HG02610 (cell line): ENCODE results near the gene UMOD.
"Not testable (repeated sequence)": the region's sequence is repeated elsewhere in the genome, so short reads cannot be mapped to it uniquely, and the experiment has no call there.

Experiments used
- ATAC-seq: cut with Tn5 transposase; IDR thresholded peaks from one replicate; pipeline ENCODE4 v1.9.1; 2021; ENCODE audit warnings: mild to moderate bottlenecking, moderate library complexity; ENCODE audit not compliant: unreplicated experiment

The UMOD gene

DNA sequence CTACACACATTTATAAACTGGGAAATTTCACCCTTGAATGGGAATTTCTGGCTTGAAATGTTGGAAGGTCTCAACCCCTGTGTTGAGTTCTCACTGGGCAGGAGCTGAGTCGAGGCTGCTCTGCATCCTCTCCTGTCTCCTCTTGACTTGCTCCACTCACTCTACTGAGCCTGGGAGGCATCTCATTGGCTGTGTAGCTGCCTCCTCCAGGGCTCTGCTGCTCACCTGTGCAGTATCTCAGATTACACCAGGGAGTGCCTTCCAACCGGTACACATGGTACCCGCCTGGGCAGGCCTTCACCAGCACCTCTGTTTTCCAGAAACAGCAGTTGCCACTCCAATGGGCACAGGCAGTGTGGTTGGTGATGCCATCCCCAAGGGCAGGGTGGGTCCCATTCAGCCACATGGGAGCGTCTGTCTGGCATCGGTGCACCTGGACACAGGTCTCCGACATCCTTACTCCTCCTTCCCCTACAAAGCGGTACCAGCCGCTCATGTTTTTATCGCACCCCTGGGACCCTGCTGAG lies 28.9 kb downstream of the UMOD start:
- ATAC-seq: no peak

DNA sequence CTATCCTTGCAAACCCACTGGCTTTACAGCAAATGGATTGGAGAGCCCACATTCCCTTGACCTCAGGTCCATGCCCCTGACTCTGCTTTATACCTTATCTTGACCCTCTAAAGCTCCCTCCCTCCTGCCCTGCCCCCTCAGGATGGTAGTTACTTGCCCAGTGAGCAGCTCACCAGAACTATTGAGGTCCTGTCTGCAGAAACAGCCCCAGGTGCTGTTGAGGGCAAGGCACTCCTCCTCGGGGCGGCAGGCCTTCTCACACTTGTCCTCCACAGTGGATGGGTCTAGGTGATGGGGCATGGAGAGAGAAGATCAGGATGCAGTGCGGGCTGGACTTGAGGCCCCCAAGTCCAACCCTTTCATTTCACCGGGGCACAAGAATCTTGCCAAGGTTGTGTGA lies 29.8 kb downstream of the UMOD start:
- no peak for ATAC-seq

DNA sequence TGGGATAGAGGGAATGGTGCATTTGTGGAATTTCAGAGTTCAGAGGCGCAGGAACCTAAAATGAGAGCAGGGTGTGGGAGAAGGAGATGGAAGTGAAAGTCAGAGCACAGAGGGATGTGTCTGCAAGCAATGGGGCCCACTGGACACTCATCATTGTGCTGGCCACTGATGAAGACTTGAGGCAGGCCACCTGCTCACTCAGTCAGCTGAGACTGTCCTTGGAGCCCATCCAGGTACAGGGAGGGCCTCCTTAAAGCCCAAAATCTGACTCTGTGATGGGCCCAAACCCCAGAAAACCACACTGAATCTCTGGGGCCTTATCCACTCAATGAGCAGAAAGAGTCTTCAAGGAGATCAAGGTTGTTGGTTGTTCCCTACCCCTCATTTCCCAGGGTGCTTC lies 30.8 kb downstream of the UMOD start:
- ATAC-seq: no peak

DNA sequence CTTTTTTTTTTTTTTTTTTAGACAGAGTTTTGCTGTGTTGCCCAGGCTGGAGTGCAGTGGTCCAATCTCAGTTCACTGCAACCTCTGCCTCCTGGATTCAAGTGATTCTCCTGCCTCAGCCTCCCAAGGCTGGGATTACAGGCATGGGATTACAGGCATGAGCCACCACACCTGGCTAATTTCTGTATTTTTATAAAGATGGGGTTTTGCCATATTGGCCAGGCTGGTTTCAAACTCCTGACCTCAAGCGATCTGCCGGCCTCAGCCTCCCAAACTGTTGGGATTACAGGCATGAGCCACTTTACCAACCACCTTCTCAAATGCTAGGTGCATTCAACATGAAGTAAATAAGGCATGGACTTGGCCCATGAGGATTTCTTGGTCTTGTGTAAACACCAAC lies 31.5 kb downstream of the UMOD start:
- ATAC-seq: not testable (repeated sequence)

DNA sequence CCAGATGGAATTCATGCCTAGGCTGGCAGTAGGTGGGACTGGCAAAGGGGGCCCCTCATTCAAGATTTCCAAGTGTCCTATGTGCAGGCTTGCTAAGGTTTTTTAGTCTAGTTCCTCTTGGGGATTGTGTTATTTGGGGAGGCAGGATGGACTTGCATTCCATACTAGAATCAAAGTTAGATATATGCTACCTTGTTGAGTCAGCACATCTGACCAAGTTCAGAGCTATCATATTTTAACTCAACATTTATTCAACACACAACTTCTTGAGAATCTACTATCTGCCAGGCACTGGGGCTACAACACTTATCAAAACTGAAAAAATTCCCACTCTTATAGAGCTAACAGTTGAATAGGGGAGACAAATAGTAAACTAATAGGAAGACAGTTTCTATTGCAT lies 31.9 kb downstream of the UMOD start:
- ATAC-seq: no peak

DNA sequence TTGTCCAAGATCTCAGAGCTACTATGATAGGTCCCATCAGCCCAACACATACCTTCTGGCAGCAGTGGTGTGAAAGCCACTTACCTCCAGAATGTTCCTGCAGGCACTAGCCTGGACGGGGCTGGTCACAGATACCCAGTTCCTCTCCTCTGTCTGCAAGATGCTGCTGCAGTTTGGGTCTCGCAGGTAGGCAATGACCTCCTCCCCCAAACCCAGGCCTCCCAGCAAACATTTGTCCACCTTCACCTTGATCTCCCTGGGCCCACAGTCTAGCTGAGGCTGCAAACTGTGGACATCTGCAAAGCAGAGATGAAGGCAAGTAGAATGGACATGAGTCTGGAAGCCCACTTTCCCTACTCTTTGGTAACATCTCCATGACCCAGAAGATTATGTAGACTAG lies 32.3 kb downstream of the UMOD start:
- no peak for ATAC-seq

DNA sequence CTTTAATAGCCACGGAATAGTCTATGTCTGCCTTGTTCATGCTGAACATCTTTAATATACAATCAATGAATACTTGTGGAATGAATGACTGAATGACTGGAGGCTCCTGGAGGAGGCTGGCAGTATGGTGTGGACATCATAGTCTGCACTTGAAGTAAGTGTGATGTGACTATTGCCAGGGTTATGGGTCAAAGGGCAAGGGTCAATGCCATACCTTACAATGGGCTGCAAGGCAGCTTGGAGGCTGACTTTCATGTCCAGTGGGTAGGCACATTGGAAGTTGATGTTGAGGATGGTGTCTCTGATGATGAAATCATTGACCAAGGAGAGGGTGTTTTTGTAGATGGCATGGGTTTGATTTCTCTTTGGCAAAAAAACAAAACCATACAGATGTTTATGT lies 33.1 kb downstream of the UMOD start:
- no peak for ATAC-seq

DNA sequence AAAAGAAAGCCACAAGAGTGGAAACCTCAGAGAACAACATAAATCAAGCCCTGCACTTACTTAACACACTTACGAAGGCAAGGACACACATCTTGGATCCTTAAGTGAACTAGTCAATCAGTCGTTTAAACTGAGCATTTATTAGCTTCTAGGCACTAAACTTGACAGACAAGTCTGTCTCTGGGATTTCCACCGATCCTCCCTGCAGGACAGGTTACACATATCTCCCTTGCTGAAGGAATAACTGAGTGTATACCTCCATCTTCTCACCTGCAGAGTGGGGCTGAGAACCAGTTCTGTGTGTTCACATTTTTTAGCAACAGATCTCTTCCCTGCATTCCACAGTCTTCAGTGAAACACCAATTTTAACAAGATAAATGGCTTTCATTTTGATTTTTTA lies 34.1 kb downstream of the UMOD start:
- no peak for ATAC-seq

DNA sequence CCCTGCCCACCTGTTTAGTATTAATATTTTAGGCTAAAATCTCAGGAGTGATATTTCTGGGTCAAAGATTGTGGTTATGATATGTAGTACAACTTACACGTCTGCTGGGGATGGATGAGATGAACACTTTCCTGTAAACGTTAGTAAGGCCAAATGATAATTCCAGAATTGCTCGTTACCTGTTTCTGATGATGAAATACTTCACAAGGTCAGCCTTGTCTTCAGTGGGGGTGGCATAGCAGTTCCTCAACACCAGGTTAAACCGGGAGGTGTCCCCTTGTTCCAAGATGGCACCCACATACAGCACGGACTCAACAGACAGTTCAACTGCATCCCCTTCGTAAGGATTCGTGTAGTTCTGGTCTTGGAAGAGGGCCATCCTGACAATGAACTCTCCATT lies 34.5 kb downstream of the UMOD start:
- ATAC-seq: no peak

DNA sequence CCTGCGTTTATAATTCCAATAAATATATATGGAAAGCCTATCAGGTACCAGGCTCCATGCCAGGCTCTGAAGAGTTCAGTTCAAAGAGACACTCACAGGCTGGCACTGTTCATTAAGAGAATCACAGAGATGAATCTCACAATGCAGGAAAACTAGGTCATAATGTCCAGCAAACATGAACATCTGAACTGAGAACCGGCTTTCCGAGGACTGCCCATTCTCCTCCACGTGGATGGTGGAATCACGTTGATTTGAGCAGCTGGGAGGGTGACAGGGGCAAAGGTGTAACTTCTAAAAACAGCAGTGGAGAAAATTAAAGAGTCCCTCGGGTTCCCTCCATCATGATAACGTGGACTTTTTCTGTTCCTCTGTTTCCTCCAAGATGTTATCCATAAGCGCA lies 35.4 kb downstream of the UMOD start:
- ATAC-seq: no peak

DNA sequence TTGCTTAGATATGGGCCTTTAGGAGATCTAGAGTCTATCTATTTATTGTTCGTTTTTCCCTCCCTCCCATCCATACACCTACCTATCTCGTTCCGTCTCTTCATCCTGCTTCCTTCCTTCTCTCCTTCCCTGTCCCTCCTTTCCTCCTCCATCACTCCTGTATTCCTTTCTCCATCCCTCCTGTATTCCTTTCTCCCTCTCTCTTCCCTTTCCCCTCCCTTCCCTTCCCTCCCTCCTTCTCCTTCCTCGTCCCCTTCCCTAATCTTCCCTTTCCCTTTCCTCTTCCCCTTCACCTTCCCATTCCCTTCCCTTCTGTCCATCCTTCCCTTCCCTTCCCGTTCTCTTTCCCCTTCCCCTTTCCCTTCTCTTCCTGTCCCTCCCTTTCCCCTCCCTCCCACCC lies 35.8 kb downstream of the UMOD start:
- ATAC-seq: no peak

DNA sequence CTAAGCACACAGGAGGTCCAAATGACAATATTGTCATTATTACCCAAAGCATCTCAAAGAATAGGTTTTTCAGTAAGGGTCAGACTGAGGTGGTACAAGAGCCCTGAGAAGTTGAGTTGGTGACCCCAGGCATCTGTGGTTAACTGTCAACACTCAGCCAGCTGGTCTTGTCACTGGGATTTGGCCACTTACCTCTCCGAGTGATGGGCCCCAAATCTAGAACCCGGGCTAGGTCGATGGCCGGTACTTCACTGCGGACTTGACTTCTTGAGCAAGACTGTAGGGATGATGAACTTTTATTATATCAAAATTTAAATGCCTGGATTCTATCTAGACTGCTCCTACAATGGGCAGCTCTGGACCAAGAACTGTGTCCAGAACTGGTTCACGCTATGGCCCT lies 36.8 kb downstream of the UMOD start:
- no peak for ATAC-seq

DNA sequence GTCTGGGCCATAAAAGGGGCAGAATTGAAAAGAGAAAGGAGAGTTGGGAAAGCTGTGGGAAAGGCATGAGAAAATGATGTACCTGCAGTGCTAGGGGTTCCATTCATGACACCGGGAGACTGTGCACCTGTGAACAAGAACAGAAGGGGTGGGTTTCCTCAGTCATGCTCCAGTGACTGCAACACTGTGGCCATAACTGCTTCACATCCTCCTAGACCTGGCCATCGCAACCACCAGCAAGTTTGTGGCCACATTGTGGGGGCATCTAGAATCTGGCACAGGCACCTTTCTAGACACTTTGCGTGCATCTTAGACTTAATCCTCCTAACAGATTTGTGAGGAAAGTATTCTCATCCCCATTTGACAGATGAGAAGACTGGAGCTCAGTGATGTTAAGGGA lies 37.9 kb downstream of the UMOD start:
- no peak for ATAC-seq

DNA sequence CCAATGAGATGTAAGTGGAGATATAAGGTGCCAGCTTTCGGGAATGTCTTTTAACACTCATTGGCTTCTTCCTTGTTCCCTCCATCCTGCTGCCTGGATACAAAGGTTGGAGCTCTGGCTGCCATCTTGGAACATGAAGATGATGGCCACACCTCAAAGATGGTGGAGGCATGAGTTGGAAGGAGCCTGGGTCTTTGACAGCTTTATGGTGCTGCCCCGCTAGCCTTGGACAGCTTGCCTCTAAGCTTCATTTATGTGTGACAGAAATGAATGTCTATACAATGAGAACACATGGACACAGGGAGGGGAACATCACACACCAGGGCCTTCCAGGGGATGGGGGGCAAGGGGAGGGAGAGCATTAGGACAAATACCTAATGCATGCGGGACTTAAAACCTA lies 38.8 kb downstream of the UMOD start:
- ATAC-seq: no peak

DNA sequence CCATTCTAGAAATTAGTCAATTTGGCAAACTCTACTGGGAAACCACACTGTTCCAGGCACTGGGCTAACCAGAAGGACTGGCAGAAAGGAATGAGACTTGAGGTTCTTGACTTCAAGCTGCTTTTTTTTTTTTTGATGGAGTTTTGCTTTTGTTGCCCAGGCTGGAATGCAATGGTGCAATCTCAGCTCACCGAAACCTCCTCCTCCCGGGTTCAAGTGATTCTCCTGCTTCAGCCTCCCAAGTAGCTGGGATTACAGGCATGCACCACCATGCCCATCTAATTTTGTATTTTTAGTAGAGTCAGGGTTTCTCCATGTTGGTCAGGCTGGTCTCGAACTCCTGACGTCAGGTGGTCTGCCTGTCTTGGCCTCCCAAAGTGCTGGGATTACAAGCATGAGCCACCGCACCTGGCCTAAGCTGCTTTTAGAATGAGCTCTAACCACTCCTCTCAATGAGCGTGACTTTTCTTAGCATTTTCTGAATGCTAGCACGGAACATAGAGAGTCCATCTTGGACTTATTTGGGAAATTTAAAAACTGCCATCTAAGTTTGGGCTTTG lies 39.9 kb downstream of the UMOD start:
- not testable (repeated sequence) for ATAC-seq

DNA sequence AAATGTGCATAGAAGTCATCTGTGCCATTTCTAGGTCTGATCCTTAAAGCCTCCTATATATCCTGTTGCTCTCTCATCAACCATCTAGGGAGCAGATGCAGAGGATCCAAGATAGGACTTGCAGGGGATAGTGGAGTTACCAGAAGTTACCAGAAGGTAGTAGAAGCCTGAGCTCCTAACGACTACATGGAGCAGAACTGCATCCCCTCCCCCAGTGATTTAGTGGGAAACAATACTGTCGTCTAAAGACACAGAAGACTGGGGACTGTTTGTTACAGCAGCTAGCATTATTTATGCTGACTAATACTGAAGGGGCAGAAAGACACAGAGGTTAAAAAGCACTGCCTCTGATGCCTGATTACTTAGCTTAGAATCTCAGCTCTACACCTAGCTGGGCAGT lies 41.0 kb downstream of the UMOD start:
- no peak for ATAC-seq

DNA sequence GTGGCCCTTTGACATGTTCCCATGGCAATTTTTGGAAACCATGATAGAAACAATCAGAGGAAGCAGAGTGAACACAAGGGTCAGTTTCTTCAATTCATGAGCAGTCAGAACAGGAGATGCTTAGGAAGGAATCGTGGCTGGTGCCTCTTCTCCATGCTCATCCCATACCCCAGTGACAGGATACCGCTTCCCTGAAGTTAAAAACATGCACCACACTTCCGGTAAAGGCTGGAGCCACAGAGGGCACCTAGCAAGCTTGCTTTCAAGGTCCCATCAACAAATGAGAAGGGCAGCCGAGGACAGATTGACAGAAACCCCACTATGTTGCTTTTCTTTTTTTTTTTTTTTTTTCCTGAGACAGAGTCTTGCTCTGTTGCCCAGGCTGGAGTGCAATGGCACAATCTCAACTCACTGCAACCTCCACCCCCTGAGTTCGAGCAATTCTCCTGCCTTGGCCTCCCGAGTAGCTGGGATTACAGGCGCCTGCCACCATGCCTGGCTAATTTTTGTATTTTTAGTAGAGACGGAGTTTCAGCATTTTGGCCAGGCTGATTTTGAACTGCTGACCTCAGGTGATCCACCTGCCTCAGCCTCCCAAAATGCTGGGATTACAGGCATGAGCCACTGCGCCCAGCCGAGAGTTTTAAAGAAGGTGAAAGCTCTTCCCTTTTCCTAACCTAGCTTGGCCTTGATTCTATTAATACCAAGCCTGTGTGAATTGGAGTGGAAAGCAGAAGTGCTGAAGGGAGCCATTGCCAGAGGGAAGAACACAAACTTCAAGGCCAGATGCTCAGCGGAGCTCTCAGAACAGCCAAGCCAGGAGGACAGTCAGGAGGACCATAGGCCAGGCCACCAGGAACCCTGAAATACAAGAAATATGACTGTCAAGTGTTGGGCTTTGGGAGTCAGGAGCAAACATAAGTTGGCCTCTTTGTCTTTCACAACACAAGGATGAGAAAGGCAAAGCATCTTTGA lies 41.8 kb downstream of the UMOD start:
- ATAC-seq: no peak

DNA sequence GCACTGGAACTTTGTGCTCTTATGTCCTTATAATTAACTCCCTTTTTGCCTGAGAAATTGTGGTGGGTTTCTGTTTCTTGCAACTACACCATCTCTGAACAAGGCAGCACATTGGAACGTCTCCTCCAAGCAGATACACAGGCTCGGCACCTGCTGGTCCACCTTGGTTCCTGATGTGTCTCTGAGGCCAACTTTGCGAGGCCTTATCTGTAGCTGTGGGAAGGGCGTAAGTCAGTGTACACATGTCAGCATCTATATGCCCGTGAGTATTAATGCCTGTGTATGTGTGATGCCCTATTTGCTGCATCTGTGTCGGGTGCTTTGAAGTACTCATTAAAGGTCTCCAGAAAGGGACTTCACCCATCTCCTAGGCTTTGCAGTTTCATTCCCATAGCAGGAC lies 42.7 kb downstream of the UMOD start:
- ATAC-seq: no peak

DNA sequence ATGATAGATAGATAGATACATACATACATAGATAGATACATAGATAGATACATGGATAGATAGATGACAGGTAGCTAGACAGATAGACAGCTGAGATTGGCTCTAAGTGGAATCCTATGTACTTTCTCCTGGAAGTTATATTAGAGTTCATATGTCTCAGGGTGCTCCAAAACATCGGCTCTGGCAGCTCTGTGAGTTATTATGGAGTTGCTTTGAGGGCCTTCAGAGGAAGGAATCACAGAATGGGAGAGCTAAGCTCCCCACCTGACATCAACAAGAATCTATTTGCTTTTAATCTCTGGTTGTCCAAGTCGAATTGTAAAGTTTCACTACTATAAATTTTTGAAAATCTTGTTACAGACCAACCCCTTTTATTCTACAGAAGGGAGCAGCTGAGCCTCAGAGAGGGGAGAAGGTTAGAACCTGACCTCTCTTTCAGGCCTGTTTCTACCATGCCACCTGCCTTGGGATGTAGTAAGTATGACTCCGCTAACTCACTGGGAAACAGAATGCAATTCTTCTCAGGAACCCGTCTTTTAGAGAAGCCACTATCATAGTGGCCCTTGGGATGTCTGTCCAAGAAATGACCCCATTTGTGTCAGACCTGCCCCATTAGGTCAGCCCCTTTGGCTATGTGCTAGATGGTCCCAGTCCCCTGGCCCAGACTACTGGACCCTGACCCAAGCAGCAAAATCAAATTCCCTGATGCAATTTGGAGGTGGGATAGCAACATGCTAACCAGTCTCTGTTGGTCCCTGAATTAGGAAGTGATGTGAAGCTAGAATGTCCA lies 43.5 kb downstream of the UMOD start:
- no peak for ATAC-seq

DNA sequence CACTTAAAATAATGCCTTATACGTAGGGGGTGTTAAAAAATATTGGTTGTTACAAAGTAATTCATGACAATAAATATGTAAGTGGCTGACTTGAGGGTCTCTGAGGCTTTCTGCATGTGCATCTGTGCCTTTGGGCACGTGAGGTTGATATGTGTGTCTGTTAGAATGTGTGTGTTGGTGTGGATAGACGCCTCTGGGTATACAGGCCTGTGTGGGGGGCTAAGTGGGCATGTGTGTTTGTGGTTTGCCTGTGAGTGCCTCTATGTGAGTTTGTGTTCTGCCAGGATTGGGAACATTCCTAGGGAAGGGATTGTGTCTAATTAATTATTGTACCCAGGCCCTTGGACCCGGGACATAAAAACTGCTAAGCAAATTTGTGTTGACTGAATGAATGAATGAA lies 44.2 kb downstream of the UMOD start:
- no peak for ATAC-seq

DNA sequence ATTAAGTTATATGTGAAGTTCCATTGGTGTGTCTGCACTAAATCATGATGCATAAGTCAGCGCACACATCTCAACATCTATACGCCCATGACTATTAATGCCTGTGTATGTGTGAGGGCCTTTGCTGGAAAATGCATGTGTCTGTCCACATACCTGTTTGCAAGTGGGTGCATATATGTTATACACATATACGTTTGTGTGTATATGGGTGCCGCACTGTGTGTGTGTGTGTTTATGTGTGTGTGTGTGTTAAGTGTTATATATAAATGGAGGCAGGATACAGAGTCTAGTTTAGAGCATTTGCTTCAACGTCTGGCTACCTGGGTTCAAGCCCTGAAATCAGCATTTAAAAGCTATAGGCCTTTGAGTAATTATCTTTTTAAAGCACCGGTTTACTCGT lies 44.7 kb downstream of the UMOD start:
- ATAC-seq: no peak

DNA sequence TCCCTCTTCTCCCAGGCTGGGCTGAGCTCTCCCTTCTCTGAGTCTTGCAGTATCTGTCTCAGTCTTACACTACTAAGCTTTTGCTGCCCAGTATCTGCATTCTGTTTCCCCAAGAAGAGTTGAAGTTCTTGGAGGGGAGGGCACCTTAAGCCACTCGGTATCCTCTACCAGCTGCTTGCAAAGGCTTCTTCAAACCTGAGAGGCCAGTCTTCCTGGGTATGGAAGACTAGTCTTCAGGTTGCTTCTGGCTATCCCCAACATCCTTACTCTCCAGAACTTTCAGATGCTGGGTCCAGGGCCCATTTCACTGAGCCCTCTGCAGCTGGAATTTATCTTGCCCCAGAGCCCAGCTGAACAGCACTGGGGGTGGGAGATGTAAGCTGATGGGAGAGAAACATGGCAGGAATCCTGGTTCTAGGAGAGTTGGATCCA lies 45.3 kb downstream of the UMOD start:
- ATAC-seq: no peak
